ENCODE results near the gene ERGIC1. TPM values are rescaled to one million over a fixed set of nuclear protein-coding genes. Genes with fewer than 3 reads are reported as not detected.

Gene ERGIC1
- total RNA-seq, 1 experiment from 2014 or later = 77.0 TPM

GRCh38 chr5:172890659-172891058 is 56.6 kb downstream of the ERGIC1 start:
- WGBS (ENCODE audit: extremely low coverage, insufficient read length, low lambda C conversion rate) = no CpG with 5 or more reads among the region's 6 CpGs
- H3T11ph ChIP-seq (ENCODE audit: low read length) = no peak overlapping the region
- H3K27ac Mint-ChIP-seq = no peak overlapping the region
- H3K23ac ChIP-seq (ENCODE audit: insufficient read length, low read depth, low read length) = no peak overlapping the region
- H3K36me3 Mint-ChIP-seq (ENCODE audit: insufficient read depth in 1 of 3, low read depth in 3 of 3) = peaks cover 14 to 45% (median 27%) of the 10 kb centered on the region in 3 experiments
- no peak overlapping the region for H4K91ac ChIP-seq (ENCODE audit: insufficient read length, low read depth, low read length)
- no peak overlapping the region for H2BK20ac ChIP-seq (ENCODE audit: low read depth, low read length, poor library complexity, severe bottlenecking)
- H2BK15ac ChIP-seq (ENCODE audit: low read depth, low read length) = no peak overlapping the region
- no peak overlapping the region for H3K4ac ChIP-seq (ENCODE audit: low read depth, low read length)
- no peaks in the 10 kb centered on the region for H3K27me3 ChIP-seq (ENCODE audit: insufficient read depth, low read length)
- H3K79me2 ChIP-seq (ENCODE audit: insufficient read depth, low read length) = no peaks in the 10 kb centered on the region
- H3K9me3 ChIP-seq (ENCODE audit: control insufficient read depth, low read depth, low read length) = no peaks in the 10 kb centered on the region
- no peak overlapping the region for H3K27ac ChIP-seq (ENCODE audit: insufficient read length, low read depth, low read length)
- no peak overlapping the region for H2BK12ac ChIP-seq (ENCODE audit: insufficient read length, low read depth, low read length)
- no peak overlapping the region for H3K9ac ChIP-seq (ENCODE audit: extremely low read depth, insufficient read length, low read length)
- H4K20me1 ChIP-seq (ENCODE audit: control insufficient read depth, insufficient read depth, insufficient read length) = peaks cover 3% of the 10 kb centered on the region
- no peak overlapping the region for H4K8ac ChIP-seq (replicated peaks; ENCODE audit: insufficient read length, low read depth, low read length)
- H3K4me1 ChIP-seq (ENCODE audit: insufficient read depth, low read length) = no peaks in the 10 kb centered on the region
- DNase-seq = no peak
- H3K79me1 ChIP-seq (ENCODE audit: insufficient read depth, low read depth, low read length, poor library complexity, severe bottlenecking) = peaks cover 2% of the 10 kb centered on the region
- no peaks in the 10 kb centered on the region for H3K9me3 Mint-ChIP-seq
- H2BK5ac ChIP-seq (ENCODE audit: insufficient read length, low read length) = no peak overlapping the region
- H2BK120ac ChIP-seq (ENCODE audit: low read depth, low read length, poor library complexity, severe bottlenecking) = no peak overlapping the region
- no peaks in the 10 kb centered on the region for H3K27me3 Mint-ChIP-seq (ENCODE audit: low read depth)
- H3K4me2 ChIP-seq (ENCODE audit: insufficient read depth, insufficient read length, low read length) = no peak overlapping the region
- no peak overlapping the region for H2AK5ac ChIP-seq (ENCODE audit: insufficient read length, low read length)
- no peak overlapping the region for H3K18ac ChIP-seq (ENCODE audit: insufficient read length, low read depth, low read length)
- TF ChIP-seq CTCF (conservative IDR thresholded peaks at IDR 0.05) = no peak
- H4K5ac ChIP-seq (ENCODE audit: insufficient read length, low read depth, low read length) = no peak overlapping the region
- H3K4me3 Mint-ChIP-seq = no peak overlapping the region
- H3K56ac ChIP-seq (ENCODE audit: insufficient read length, low read depth, low read length) = no peak overlapping the region
- peaks cover 3 to 16% of the 10 kb centered on the region in 2 experiments for H3K4me1 Mint-ChIP-seq
- H3K23me2 ChIP-seq (ENCODE audit: insufficient read length, low read depth, low read length, poor library complexity, severe bottlenecking) = no peaks in the 10 kb centered on the region
- H3K14ac ChIP-seq (ENCODE audit: insufficient read depth, low read length) = no peak overlapping the region
- no peak overlapping the region for H2AFZ ChIP-seq (ENCODE audit: low read length)

Data from H9 (cell line).